HG02759 (cell line): ENCODE data around the gene MCOLN1.
"Not testable (repeated sequence)": the region's sequence is repeated elsewhere in the genome, so short reads cannot be mapped to it uniquely, and the experiment has no call there.

Experiments
- ATAC-seq: cut with Tn5 transposase; IDR thresholded peaks from one replicate; pipeline ENCODE4 v1.9.1; 2021; ENCODE audit warnings: mild to moderate bottlenecking, moderate library complexity; ENCODE audit not compliant: unreplicated experiment

MCOLN1 gene

GRCh38 chr19:7562646-7563393 lies 40.4 kb downstream of the MCOLN1 start:
- ATAC-seq = no peak

GRCh38 chr19:7564866-7565265 lies 42.4 kb downstream of the MCOLN1 start:
- no peak for ATAC-seq

- no peak for ATAC-seq
Observed at GRCh38 chr19:7565332-7565731, 42.9 kb downstream of the MCOLN1 start.

- no peak for ATAC-seq
Observed at GRCh38 chr19:7570761-7571160, 48.3 kb downstream of the MCOLN1 start.

- no peak for ATAC-seq
Observed at GRCh38 chr19:7575434-7576040, 53.1 kb downstream of the MCOLN1 start.

- ATAC-seq = not testable (repeated sequence)
Observed at GRCh38 chr19:7577422-7577821, 55.0 kb downstream of the MCOLN1 start.

GRCh38 chr19:7578127-7578526 lies 55.7 kb downstream of the MCOLN1 start:
- ATAC-seq = no peak

- ATAC-seq = no peak
Observed at GRCh38 chr19:7579182-7579581, 56.8 kb downstream of the MCOLN1 start.

GRCh38 chr19:7582446-7582845 lies 60.0 kb downstream of the MCOLN1 start:
- ATAC-seq = no peak
